Liver (tissue), 9 donors: ENCODE data around the gene CCDC91. TPM values are rescaled to one million over a fixed set of nuclear protein-coding genes. Genes with fewer than 3 reads are reported as not detected.

Experiments
- DNase-seq: peaks from one replicate; pipeline ENCODE4 v3.0.0-alpha.2; 2017; ENCODE audit warnings: low spot score
- H3K27ac ChIP-seq, 2 donors: one replicate each; pipeline ENCODE4 v1.7.0; 2013; ENCODE audit warnings: inconsistent platforms in 2 of 2, low read length in 2 of 2, control low read depth in 1 of 2, low read depth in 1 of 2, mild to moderate bottlenecking in 1 of 2
- H3K27me3 ChIP-seq, 4 donors: one replicate each; pipeline versions ENCODE4 v1.6.1 to v1.7.0; 2013; ENCODE audit warnings: low read length in 3 of 4, inconsistent platforms in 1 of 4, mild to moderate bottlenecking in 1 of 4, moderate library complexity in 1 of 4; ENCODE audit not compliant: control insufficient read depth in 4 of 4, insufficient read depth in 4 of 4
- H3K36me3 ChIP-seq, 4 donors: one replicate each; pipeline versions ENCODE4 v1.6.1 to v1.7.0; 2013; ENCODE audit warnings: low read length in 3 of 4, mild to moderate bottlenecking in 3 of 4, low read depth in 1 of 4, moderate library complexity in 1 of 4; ENCODE audit not compliant: control insufficient read depth in 4 of 4, insufficient read depth in 3 of 4
- H3K4me1 ChIP-seq, 4 donors: one replicate each; pipeline versions ENCODE4 v1.6.1 to v1.7.0; 2013; ENCODE audit warnings: low read length in 3 of 4, mild to moderate bottlenecking in 3 of 4, moderate library complexity in 1 of 4; ENCODE audit not compliant: control insufficient read depth in 4 of 4, insufficient read depth in 4 of 4
- H3K4me3 ChIP-seq, 3 donors: one replicate each; pipeline versions ENCODE4 v1.6.1 to v1.7.0; 2013; ENCODE audit warnings: low read length in 3 of 3, control low read depth in 1 of 3, low read depth in 1 of 3, mild to moderate bottlenecking in 1 of 3
- H3K9ac ChIP-seq, 2 donors: one replicate each; pipeline ENCODE4 v1.7.0; 2013; ENCODE audit warnings: low read length in 2 of 2, mild to moderate bottlenecking in 2 of 2, moderate library complexity in 2 of 2, control low read depth in 1 of 2, low read depth in 1 of 2
- H3K9me3 ChIP-seq, 4 donors: one replicate each; pipeline versions ENCODE4 v1.6.1 to v1.7.0; 2013; ENCODE audit warnings: low read length in 3 of 4; ENCODE audit not compliant: control insufficient read depth in 4 of 4
- ATF3 ChIP-seq: IDR thresholded peaks from 2 replicates; pipeline ENCODE4 v1.6.1; 2016; ENCODE audit warnings: antibody characterized with exemption
- EGR1 ChIP-seq, 2 donors: IDR thresholded peaks; 2 replicates each; pipeline ENCODE4 v1.6.1; 2016 to 2018; ENCODE audit warnings: antibody characterized with exemption in 2 of 2, low read depth in 2 of 2
- FOXA1 ChIP-seq: IDR thresholded peaks from 2 replicates; pipeline ENCODE4 v1.6.1; 2016; ENCODE audit warnings: antibody characterized with exemption
- FOXA2 ChIP-seq: IDR thresholded peaks from 2 replicates; pipeline ENCODE4 v1.6.1; 2016; ENCODE audit warnings: antibody characterized with exemption
- HNF4A ChIP-seq, 2 donors: conservative IDR thresholded peaks; 2 replicates each; pipeline ENCODE4 v1.6.1; 2016; ENCODE audit warnings: antibody characterized with exemption in 2 of 2, mild to moderate bottlenecking in 2 of 2
- JUND ChIP-seq, 2 donors: IDR thresholded peaks; 2 replicates each; pipeline ENCODE4 v1.6.1; 2016; ENCODE audit warnings: antibody characterized with exemption in 2 of 2
- RAD21 ChIP-seq, 2 donors: IDR thresholded peaks; 2 replicates each; pipeline ENCODE4 v1.6.1; 2016; ENCODE audit warnings: antibody characterized with exemption in 2 of 2, mild to moderate bottlenecking in 2 of 2
- REST ChIP-seq: IDR thresholded peaks from 2 replicates; pipeline ENCODE4 v1.6.1; 2016; ENCODE audit warnings: antibody characterized with exemption, mild to moderate bottlenecking
- SP1 ChIP-seq: IDR thresholded peaks from 2 replicates; pipeline ENCODE4 v1.6.1; 2018; ENCODE audit warnings: antibody characterized with exemption, mild to moderate bottlenecking
- TAF1 ChIP-seq: conservative IDR thresholded peaks from 2 replicates; pipeline ENCODE4 v1.6.1; 2016; ENCODE audit warnings: antibody characterized with exemption, mild to moderate bottlenecking
- ZBTB33 ChIP-seq: IDR thresholded peaks from 2 replicates; pipeline ENCODE4 v1.6.1; 2016; ENCODE audit warnings: antibody characterized with exemption
- WGBS: extraction: QIAGEN DNeasy Blood & Tissue Kit; methylation state at CpG from one replicate; pipeline ENCODE4 v1.1.7; 2013; 5-methylcytosine and 5-hydroxymethylcytosine counted together
- polyA plus RNA-seq, 2 donors: library from polyadenylated mRNA; stranded (reverse) in 1 of 2; unstranded in 1 of 2; fragments of 200-250 nt in 1 of 2; fragments of >200 nt in 1 of 2; fragmentation: Nextera tagmentation in 1 of 2; extraction: Ambion mirVana in 1 of 2; gene quantifications; one replicate each; pipeline versions ENCODE4 v1.2.1 to v1.2.3, GENCODE V29; 2013 to 2015
- total RNA-seq, 2 donors: library from RNA; depleted of rRNA; stranded (reverse); fragments of >200 nt; gene quantifications; one replicate each; pipeline ENCODE4 v1.2.3, GENCODE V29; 2014
- donor health status: healthy.
- donor health status: healthy.
- donor health status: healthy.
- donor health status: healthy.
- donor health status: healthy.

The CCDC91 gene
- total and polyA plus RNA-seq, 4 donors: 8.4 to 29.0 (median 15.1) TPM

GRCh38 chr12:28409892-28410291, 219.6 kb downstream of the CCDC91 start (continued):
- TF ChIP-seq EGR1 (IDR thresholded peaks at IDR 0.05; ENCODE audit: low read depth in 2 of 2): no peak

- no peak for DNase-seq
- whole genome bisulfite sequencing: 86% methylated on average over 6 of the region's 6 CpGs
- no peak overlapping the region for H3K4me3 ChIP-seq
Observed at GRCh38 chr12:28413460-28414109, 223.3 kb downstream of the CCDC91 start.

GRCh38 chr12:28415755-28416154, 225.5 kb downstream of the CCDC91 start:
- no peak overlapping the region for H3K27ac ChIP-seq
- DNase-seq: no peak
- 54% methylated on average over 1 of the region's 1 CpG for WGBS
- H3K27me3 ChIP-seq: no peaks in the 10 kb centered on the region
- H3K36me3 ChIP-seq: peaks cover 0 to 6% (median 0%) of the 10 kb centered on the region in 4 donors
- no peak overlapping the region for H3K4me3 ChIP-seq
- no peaks in the 10 kb centered on the region for H3K9me3 ChIP-seq
- no peaks in the 10 kb centered on the region for H3K4me1 ChIP-seq
- H3K9ac ChIP-seq: no peak overlapping the region
- TF ChIP-seq ZBTB33 (no peak), SP1 (no peak), FOXA1 (no peak), JUND (IDR thresholded peaks at IDR 0.05) (no peak), RAD21 (IDR thresholded peaks at IDR 0.05) (no peak), FOXA2 (no peak), TAF1 (no peak), REST (no peak), ATF3 (no peak)

More at GRCh38 chr12:28413460-28414109, 223.3 kb downstream of the CCDC91 start:
- TF ChIP-seq EGR1 (IDR thresholded peaks at IDR 0.05; ENCODE audit: low read depth in 2 of 2): no peak
- H3K27ac ChIP-seq: no peak overlapping the region
- no peaks in the 10 kb centered on the region for H3K27me3 ChIP-seq
- no peak overlapping the region for H3K9ac ChIP-seq
- peaks cover 0 to 6% (median 0%) of the 10 kb centered on the region in 4 donors for H3K36me3 ChIP-seq
- no peaks in the 10 kb centered on the region for H3K9me3 ChIP-seq
- no peaks in the 10 kb centered on the region for H3K4me1 ChIP-seq

- WGBS: 97% methylated on average over 1 of the region's 1 CpG
- Histone ChIP-seq H3K27ac (no peak overlapping the region), H3K27me3 (no peaks in the 10 kb centered on the region), H3K36me3 (no peaks in the 10 kb centered on the region), H3K9ac (no peak overlapping the region), H3K4me1 (no peaks in the 10 kb centered on the region), H3K9me3 (no peaks in the 10 kb centered on the region), H3K4me3 (no peak overlapping the region)
- TF ChIP-seq RAD21 (IDR thresholded peaks at IDR 0.05) (no peak), ATF3 (no peak), HNF4A (conservative IDR thresholded peaks at IDR 0.05) (no peak), FOXA2 (no peak), EGR1 (IDR thresholded peaks at IDR 0.05; ENCODE audit: low read depth in 2 of 2) (no peak), ZBTB33 (no peak)
- DNase-seq: no peak
Observed at GRCh38 chr12:28421374-28421773, 231.1 kb downstream of the CCDC91 start.
